KMS-11 (cell line): ENCODE measurements around the gene C14orf119.

Experiments used
- H2AFZ ChIP-seq: fragments of 200-600 bp; sonication (generic); 2 replicates; pipeline ENCODE4 v1.6.1; 2016; ENCODE audit warnings: antibody characterized with exemption, mixed run types, low read depth
- H3K27ac ChIP-seq: fragments of 200-600 bp; sonication (generic); 2 replicates; pipeline ENCODE4 v1.6.1; 2016; ENCODE audit warnings: mild to moderate bottlenecking, mixed run types
- H3K27me3 ChIP-seq: fragments of 200-600 bp; sonication (generic); 2 replicates; pipeline ENCODE4 v1.6.1; 2017; ENCODE audit warnings: mild to moderate bottlenecking, low read depth, mixed run types, moderate library complexity; ENCODE audit not compliant: insufficient read depth
- H3K36me3 ChIP-seq: fragments of 200-600 bp; sonication (generic); 2 replicates; pipeline ENCODE4 v1.6.1; 2017; ENCODE audit warnings: mild to moderate bottlenecking, mixed run types; ENCODE audit not compliant: insufficient read depth
- H3K4me1 ChIP-seq: fragments of 200-600 bp; sonication (generic); 2 replicates; pipeline ENCODE4 v1.6.1; 2016; ENCODE audit warnings: mild to moderate bottlenecking, low read depth, mixed run types; ENCODE audit not compliant: poor library complexity, severe bottlenecking
- H3K4me2 ChIP-seq: fragments of 200-600 bp; sonication (generic); 2 replicates; pipeline ENCODE4 v1.7.0; 2016; ENCODE audit warnings: mild to moderate bottlenecking, mixed run types
- H3K4me3 ChIP-seq: fragments of 200-600 bp; sonication (generic); IDR thresholded peaks from 2 replicates; pipeline ENCODE4 v1.6.1; 2017; ENCODE audit warnings: low read depth, low read length, mixed read lengths; ENCODE audit not compliant: insufficient read depth
- H3K79me2 ChIP-seq: fragments of 200-600 bp; sonication (generic); 2 replicates; pipeline ENCODE4 v1.6.1; 2016; ENCODE audit warnings: low read depth, mixed run types; ENCODE audit not compliant: insufficient read depth
- H3K9ac ChIP-seq: fragments of 200-600 bp; sonication (generic); 2 replicates; pipeline ENCODE4 v1.6.1; 2016; ENCODE audit warnings: mild to moderate bottlenecking, mixed run types
- H4K20me1 ChIP-seq: fragments of 200-600 bp; sonication (generic); 2 replicates; pipeline ENCODE4 v1.6.1; 2016; ENCODE audit warnings: mild to moderate bottlenecking, mixed run types; ENCODE audit not compliant: insufficient read depth
- TF ChIP-seq, protein P1 (sequence below): fragments of 200-600 bp; sonication (generic); conservative IDR thresholded peaks from 2 replicates; pipeline ENCODE4 v1.6.1; 2017; ENCODE audit warnings: low read depth, mild to moderate bottlenecking, antibody characterized with exemption, low read length, moderate library complexity, mixed read lengths

The C14orf119 gene

GRCh38 chr14:23146980-23147379 lies 51.7 kb downstream of the C14orf119 start:
- Histone ChIP-seq H3K4me1 (no peaks in the 10 kb centered on the region), H4K20me1 (no peaks in the 10 kb centered on the region), H3K4me2 (no peak overlapping the region), H3K4me3 (no peak overlapping the region), H3K79me2 (no peaks in the 10 kb centered on the region), H2AFZ (no peak overlapping the region), H3K36me3 (no peaks in the 10 kb centered on the region), H3K9ac (no peak overlapping the region), H3K27me3 (no peaks in the 10 kb centered on the region), H3K27ac (no peak overlapping the region)
- TF ChIP-seq, protein P1, sequence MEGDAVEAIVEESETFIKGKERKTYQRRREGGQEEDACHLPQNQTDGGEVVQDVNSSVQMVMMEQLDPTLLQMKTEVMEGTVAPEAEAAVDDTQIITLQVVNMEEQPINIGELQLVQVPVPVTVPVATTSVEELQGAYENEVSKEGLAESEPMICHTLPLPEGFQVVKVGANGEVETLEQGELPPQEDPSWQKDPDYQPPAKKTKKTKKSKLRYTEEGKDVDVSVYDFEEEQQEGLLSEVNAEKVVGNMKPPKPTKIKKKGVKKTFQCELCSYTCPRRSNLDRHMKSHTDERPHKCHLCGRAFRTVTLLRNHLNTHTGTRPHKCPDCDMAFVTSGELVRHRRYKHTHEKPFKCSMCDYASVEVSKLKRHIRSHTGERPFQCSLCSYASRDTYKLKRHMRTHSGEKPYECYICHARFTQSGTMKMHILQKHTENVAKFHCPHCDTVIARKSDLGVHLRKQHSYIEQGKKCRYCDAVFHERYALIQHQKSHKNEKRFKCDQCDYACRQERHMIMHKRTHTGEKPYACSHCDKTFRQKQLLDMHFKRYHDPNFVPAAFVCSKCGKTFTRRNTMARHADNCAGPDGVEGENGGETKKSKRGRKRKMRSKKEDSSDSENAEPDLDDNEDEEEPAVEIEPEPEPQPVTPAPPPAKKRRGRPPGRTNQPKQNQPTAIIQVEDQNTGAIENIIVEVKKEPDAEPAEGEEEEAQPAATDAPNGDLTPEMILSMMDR: no peak

- H4K20me1 ChIP-seq: no peaks in the 10 kb centered on the region
- H3K27me3 ChIP-seq: no peaks in the 10 kb centered on the region
- no peaks in the 10 kb centered on the region for H3K36me3 ChIP-seq
- H3K4me2 ChIP-seq: no peak overlapping the region
- no peak overlapping the region for H3K27ac ChIP-seq
- H2AFZ ChIP-seq: no peak overlapping the region
- TF ChIP-seq, protein P1: no peak
- no peak overlapping the region for H3K4me3 ChIP-seq
- H3K79me2 ChIP-seq: no peaks in the 10 kb centered on the region
- H3K9ac ChIP-seq: no peak overlapping the region
- no peaks in the 10 kb centered on the region for H3K4me1 ChIP-seq
Measured at GRCh38 chr14:23147676-23148075, 52.4 kb downstream of the C14orf119 start.

GRCh38 chr14:23148591-23149249 lies 53.4 kb downstream of the C14orf119 start:
- no peak overlapping the region for H3K4me3 ChIP-seq
- TF ChIP-seq, protein P1: no peak
- no peaks in the 10 kb centered on the region for H3K79me2 ChIP-seq
- H3K27ac ChIP-seq: no peak overlapping the region
- no peak overlapping the region for H3K4me2 ChIP-seq
- no peaks in the 10 kb centered on the region for H3K36me3 ChIP-seq
- no peaks in the 10 kb centered on the region for H3K4me1 ChIP-seq
- no peaks in the 10 kb centered on the region for H4K20me1 ChIP-seq
- H3K27me3 ChIP-seq: no peaks in the 10 kb centered on the region
- H2AFZ ChIP-seq: no peak overlapping the region
- no peak overlapping the region for H3K9ac ChIP-seq

DNA sequence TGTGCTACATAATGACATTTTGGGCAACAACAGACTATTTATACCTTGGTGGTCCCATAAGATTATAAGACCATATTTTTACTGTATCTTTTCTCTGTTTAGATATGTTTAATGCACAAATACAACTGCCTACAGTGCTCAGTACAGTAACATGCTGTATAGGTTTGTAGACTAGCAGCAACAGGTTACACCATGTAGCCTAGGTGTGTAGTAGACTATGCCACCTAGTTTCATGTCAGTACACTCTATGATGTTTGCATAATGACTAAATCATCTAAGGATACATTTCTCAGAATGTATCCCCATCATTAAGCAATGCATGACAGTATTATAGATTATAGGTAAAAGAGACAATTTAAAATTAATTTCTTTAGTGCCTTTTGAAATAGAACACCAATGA lies 54.4 kb downstream of the C14orf119 start:
- no peaks in the 10 kb centered on the region for H3K36me3 ChIP-seq
- TF ChIP-seq, protein P1: no peak
- H3K27ac ChIP-seq: no peak overlapping the region
- H3K4me1 ChIP-seq: no peaks in the 10 kb centered on the region
- no peak overlapping the region for H2AFZ ChIP-seq
- H3K4me2 ChIP-seq: no peak overlapping the region
- no peaks in the 10 kb centered on the region for H3K79me2 ChIP-seq
- no peaks in the 10 kb centered on the region for H4K20me1 ChIP-seq
- no peak overlapping the region for H3K9ac ChIP-seq
- no peak overlapping the region for H3K4me3 ChIP-seq
- H3K27me3 ChIP-seq: no peaks in the 10 kb centered on the region
